H1 (cell line): ENCODE data around the gene STYK1.

Experiments
- CBX8 ChIP-seq: fragments of 300-800, 300-1000 bp; sonication (generic); IDR thresholded peaks from 2 replicates; pipeline ENCODE4 v1.7.1; 2016; ENCODE audit warnings: low read depth, low read length, borderline replicate concordance
- CEBPB ChIP-seq: IDR thresholded peaks from 2 replicates; pipeline ENCODE4 v1.6.1; 2012; ENCODE audit warnings: low read depth, low read length
- CTCF ChIP-seq, 3 experiments: IDR thresholded peaks; 1 replicate in 2 of 3; 2 replicates in 1 of 3; pipeline versions ENCODE4 v1.5.1 to v1.6.1; 2011; ENCODE audit warnings: low read length in 3 of 3, mild to moderate bottlenecking in 3 of 3, inconsistent platforms in 2 of 3, low read depth in 1 of 3, moderate library complexity in 1 of 3; ENCODE audit not compliant: insufficient read depth in 1 of 3; ENCODE audit errors: control extremely low read depth in 1 of 3
- EP300 ChIP-seq, 2 experiments: IDR thresholded peaks; 1 replicate in 1 of 2; 2 replicates in 1 of 2; pipeline ENCODE4 v1.6.1; 2011 to 2012; ENCODE audit warnings: low read depth in 2 of 2, low read length in 2 of 2, mild to moderate bottlenecking in 2 of 2, borderline replicate concordance in 1 of 2, inconsistent platforms in 1 of 2, moderate library complexity in 1 of 2
- EZH2 ChIP-seq: fragments of 200-600 bp; sonication (generic); IDR thresholded peaks from 2 replicates; pipeline ENCODE4 v1.7.1; 2012; ENCODE audit warnings: low read depth, mild to moderate bottlenecking, moderate library complexity, low read length, inconsistent platforms; ENCODE audit not compliant: severe bottlenecking
- SIN3A ChIP-seq, 2 experiments: IDR thresholded peaks in 1 of 2; conservative IDR thresholded peaks in 1 of 2; 2 replicates each; pipeline ENCODE4 v1.6.1; 2011 to 2012; ENCODE audit warnings: low read length in 2 of 2, improper control_type of control experiment in 1 of 2, low read depth in 1 of 2, mild to moderate bottlenecking in 1 of 2
- TEAD4 ChIP-seq: IDR thresholded peaks from 2 replicates; pipeline ENCODE4 v1.6.1; 2012; ENCODE audit warnings: low read depth, low read length, inconsistent platforms, mixed read lengths
- TF ChIP-seq, protein P1 (sequence below): IDR thresholded peaks from 2 replicates; pipeline ENCODE4 v1.6.1; 2011; ENCODE audit warnings: low read length, improper control_type of control experiment
- TF ChIP-seq, protein P2 (sequence below): IDR thresholded peaks from 2 replicates; pipeline ENCODE4 v1.6.1; 2012; ENCODE audit warnings: low read length, inconsistent platforms

GRCh38 chr12:10614056-10614370 is 59.8 kb downstream of the STYK1 start:
- TF ChIP-seq CTCF (IDR thresholded peaks at IDR 0.05; ENCODE audit: control extremely low read depth in 1 of 3, insufficient read depth in 1 of 3, low read depth in 1 of 3, low read length in 3 of 3) (no peak), EZH2 (no peak), TEAD4 (no peak), SIN3A (conservative IDR thresholded peaks at IDR 0.05 in 1 of 2, IDR thresholded peaks at IDR 0.05 in 1 of 2; ENCODE audit: low read depth in 1 of 2, low read length in 2 of 2) (no peak), EP300 (IDR thresholded peaks at IDR 0.05; ENCODE audit: borderline replicate concordance in 1 of 2, low read depth in 2 of 2, low read length in 2 of 2) (no peak), CBX8 (no peak), CEBPB (no peak)
- TF ChIP-seq, protein P1, sequence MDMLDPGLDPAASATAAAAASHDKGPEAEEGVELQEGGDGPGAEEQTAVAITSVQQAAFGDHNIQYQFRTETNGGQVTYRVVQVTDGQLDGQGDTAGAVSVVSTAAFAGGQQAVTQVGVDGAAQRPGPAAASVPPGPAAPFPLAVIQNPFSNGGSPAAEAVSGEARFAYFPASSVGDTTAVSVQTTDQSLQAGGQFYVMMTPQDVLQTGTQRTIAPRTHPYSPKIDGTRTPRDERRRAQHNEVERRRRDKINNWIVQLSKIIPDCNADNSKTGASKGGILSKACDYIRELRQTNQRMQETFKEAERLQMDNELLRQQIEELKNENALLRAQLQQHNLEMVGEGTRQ: no peak
- TF ChIP-seq, protein P2, sequence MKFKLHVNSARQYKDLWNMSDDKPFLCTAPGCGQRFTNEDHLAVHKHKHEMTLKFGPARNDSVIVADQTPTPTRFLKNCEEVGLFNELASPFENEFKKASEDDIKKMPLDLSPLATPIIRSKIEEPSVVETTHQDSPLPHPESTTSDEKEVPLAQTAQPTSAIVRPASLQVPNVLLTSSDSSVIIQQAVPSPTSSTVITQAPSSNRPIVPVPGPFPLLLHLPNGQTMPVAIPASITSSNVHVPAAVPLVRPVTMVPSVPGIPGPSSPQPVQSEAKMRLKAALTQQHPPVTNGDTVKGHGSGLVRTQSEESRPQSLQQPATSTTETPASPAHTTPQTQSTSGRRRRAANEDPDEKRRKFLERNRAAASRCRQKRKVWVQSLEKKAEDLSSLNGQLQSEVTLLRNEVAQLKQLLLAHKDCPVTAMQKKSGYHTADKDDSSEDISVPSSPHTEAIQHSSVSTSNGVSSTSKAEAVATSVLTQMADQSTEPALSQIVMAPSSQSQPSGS: no peak
